ENCODE results near the gene SLC35A5. TPM values are rescaled to one million over a fixed set of nuclear protein-coding genes. Genes with fewer than 3 reads are reported as not detected.

Gene SLC35A5
- total and polyA plus RNA-seq, 9 of the 15 experiments (the other 6 are each of a cell fraction or from before 2014, with no cell fraction given) = 4.0 to 13.0 (median 9.7) TPM

GRCh38 chr3:112619295-112619694, 57.5 kb downstream of the SLC35A5 start (continued):
- TF ChIP-seq ZBTB33 (CRISPR knock-in tag; IDR thresholded peaks at IDR 0.05) = no peak
- TF ChIP-seq JUND (IDR thresholded peaks at IDR 0.05; ENCODE audit: borderline replicate concordance, low read depth, low read length) = 0 out of 2 replicates have a peak, but pooled peaks have one; percentile 3
- TF ChIP-seq JUND (tag; IDR thresholded peaks at IDR 0.05; ENCODE audit: borderline replicate concordance, low read depth, low read length) = no peak; the same call in 2 of the 3 replicates
- no peak for TF ChIP-seq MGA (IDR thresholded peaks at IDR 0.05)
- TF ChIP-seq ZBTB43 (CRISPR knock-in tag; IDR thresholded peaks at IDR 0.05) = no peak
- no peak for TF ChIP-seq ZNF766 (CRISPR knock-in tag; conservative IDR thresholded peaks at IDR 0.05)
- TF ChIP-seq C11orf30 (IDR thresholded peaks at IDR 0.05; ENCODE audit: low read depth) = peak; percentile 80
- no peak for TF ChIP-seq SAP30 (IDR thresholded peaks at IDR 0.05; ENCODE audit: borderline replicate concordance, insufficient read depth, low read depth, low read length, poor library complexity, severe bottlenecking)
- TF ChIP-seq DMBX1 (CRISPR knock-in tag; IDR thresholded peaks at IDR 0.05; ENCODE audit: borderline replicate concordance) = 0 out of 2 replicates have a peak, but pooled peaks have one; percentile 33
- no peak for TF ChIP-seq ZNF3 (CRISPR knock-in tag; IDR thresholded peaks at IDR 0.05)
- no peak for TF ChIP-seq MNT (conservative IDR thresholded peaks at IDR 0.05)

Data from K562 (cell line).